ENCODE results near the gene CTXN1.
"Not testable (repeated sequence)": the region's sequence is repeated elsewhere in the genome, so short reads cannot be mapped to it uniquely, and the experiment has no call there.

The CTXN1 gene

DNA sequence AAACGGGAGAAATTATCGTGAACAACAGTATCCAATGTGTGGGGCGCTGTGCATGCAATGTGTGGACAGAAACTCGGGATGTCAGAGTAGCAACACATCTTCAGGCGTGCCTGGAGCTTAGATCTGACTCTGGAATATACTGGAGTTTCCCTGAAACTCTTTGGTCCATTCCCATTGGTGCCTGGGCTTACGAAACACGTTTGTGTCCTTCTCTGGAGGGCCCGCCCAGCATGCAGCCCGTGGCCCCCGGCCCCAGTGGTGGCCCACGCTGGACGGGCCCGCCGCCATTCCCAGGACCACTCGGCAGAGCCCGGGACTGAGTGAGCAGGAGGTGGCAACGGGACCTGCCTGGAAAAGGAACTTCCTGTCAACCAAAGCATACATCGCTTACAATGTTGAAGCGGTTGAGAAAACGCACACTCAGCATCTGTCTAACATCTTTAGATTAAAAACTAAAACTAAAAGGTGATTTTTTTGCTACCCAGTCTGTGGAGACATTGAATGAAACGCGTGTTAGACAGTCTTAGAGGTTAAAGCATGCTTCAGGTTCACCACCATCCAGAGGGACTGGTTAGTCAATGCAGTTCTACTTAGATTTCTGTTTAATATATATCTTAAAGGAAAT is 36.8 kb upstream of the CTXN1 start:
- no peak overlapping the region for H3K4me3 ChIP-seq (IDR thresholded peaks at IDR 0.05; ENCODE audit: insufficient read depth, low read depth, low read length)
- no peak overlapping the region for H3K9ac ChIP-seq
- H2AFZ ChIP-seq (ENCODE audit: low read depth): no peak overlapping the region
- no peaks in the 10 kb centered on the region for H3K27me3 ChIP-seq (ENCODE audit: insufficient read depth, low read depth)
- 0 out of 2 replicates have a peak, but pooled peaks cover 4% of the 10 kb centered on the region for H3K36me3 ChIP-seq (ENCODE audit: insufficient read depth)
- no peaks in the 10 kb centered on the region for H3K4me1 ChIP-seq (ENCODE audit: low read depth, poor library complexity, severe bottlenecking)
- TF ChIP-seq, protein P1, sequence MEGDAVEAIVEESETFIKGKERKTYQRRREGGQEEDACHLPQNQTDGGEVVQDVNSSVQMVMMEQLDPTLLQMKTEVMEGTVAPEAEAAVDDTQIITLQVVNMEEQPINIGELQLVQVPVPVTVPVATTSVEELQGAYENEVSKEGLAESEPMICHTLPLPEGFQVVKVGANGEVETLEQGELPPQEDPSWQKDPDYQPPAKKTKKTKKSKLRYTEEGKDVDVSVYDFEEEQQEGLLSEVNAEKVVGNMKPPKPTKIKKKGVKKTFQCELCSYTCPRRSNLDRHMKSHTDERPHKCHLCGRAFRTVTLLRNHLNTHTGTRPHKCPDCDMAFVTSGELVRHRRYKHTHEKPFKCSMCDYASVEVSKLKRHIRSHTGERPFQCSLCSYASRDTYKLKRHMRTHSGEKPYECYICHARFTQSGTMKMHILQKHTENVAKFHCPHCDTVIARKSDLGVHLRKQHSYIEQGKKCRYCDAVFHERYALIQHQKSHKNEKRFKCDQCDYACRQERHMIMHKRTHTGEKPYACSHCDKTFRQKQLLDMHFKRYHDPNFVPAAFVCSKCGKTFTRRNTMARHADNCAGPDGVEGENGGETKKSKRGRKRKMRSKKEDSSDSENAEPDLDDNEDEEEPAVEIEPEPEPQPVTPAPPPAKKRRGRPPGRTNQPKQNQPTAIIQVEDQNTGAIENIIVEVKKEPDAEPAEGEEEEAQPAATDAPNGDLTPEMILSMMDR (conservative IDR thresholded peaks at IDR 0.05; ENCODE audit: low read depth, low read length): no peak
- H3K4me2 ChIP-seq: no peak overlapping the region
- H3K27ac ChIP-seq: no peak overlapping the region
- H3K79me2 ChIP-seq (ENCODE audit: insufficient read depth, low read depth): no peaks in the 10 kb centered on the region
- no peaks in the 10 kb centered on the region for H4K20me1 ChIP-seq (ENCODE audit: insufficient read depth)

DNA sequence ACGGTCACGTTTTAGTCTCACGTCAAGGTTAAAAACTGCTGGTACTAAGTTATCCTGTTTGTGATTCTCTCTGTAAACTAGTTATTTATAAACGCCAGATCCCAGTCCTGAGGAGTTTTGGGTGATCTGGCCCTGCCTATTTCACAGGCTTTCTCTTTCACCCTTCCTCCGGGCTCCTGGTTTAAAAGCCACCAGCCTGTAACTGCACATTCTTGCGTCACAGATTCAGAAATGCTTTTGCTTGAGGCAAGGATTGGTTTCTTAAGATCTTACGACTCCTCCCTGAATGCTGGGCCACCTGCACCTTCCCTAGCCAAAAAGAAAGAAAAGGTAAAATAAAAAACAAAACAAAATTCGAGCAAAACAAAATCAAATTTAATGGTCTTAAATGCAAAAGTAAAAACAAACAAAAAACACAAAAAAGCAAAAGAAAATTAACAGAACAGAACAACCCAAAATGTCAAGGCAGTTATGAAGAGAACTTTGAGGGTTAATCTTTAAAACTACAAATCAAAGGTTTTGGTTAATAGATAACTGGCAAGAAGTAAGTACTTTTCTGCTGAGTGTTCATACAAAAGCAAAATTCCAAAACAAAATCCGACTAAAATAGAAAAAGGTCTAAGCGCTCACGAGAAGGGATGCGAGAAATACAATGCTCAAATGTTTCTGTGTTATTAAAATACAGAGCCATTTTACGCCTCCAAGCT is 36.1 kb upstream of the CTXN1 start:
- H2AFZ ChIP-seq (ENCODE audit: low read depth): no peak overlapping the region
- H3K9ac ChIP-seq: no peak overlapping the region
- H3K27ac ChIP-seq: no peak overlapping the region
- no peaks in the 10 kb centered on the region for H3K4me1 ChIP-seq (ENCODE audit: low read depth, poor library complexity, severe bottlenecking)
- H3K79me2 ChIP-seq (ENCODE audit: insufficient read depth, low read depth): no peaks in the 10 kb centered on the region
- H3K36me3 ChIP-seq (ENCODE audit: insufficient read depth): 0 out of 2 replicates have a peak, but pooled peaks cover 4% of the 10 kb centered on the region
- no peak overlapping the region for H3K4me3 ChIP-seq (IDR thresholded peaks at IDR 0.05; ENCODE audit: insufficient read depth, low read depth, low read length)
- H3K4me2 ChIP-seq: no peak overlapping the region
- H3K27me3 ChIP-seq (ENCODE audit: insufficient read depth, low read depth): no peaks in the 10 kb centered on the region
- no peaks in the 10 kb centered on the region for H4K20me1 ChIP-seq (ENCODE audit: insufficient read depth)
- TF ChIP-seq, protein P1 (conservative IDR thresholded peaks at IDR 0.05; ENCODE audit: low read depth, low read length): no peak

DNA sequence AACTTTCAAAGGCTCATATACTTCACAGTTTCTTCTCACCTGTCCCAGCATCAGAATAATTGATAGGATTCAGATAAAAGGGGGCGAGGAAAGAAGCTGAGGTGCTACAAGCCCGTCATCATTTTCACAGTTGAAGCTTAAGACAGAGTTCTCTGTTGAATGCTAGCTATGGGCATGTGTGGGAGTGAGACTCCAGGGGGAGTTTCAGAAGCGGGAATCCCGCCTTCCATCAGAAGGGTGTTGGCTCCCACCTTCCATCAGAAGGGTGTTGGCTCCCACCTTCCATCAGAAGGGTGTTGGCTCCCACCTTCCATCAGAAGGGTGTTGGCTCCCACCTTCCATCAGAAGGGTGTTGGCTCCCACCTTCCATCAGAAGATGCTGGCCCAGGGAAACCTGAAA is 35.1 kb upstream of the CTXN1 start:
- H3K4me3 ChIP-seq (IDR thresholded peaks at IDR 0.05; ENCODE audit: insufficient read depth, low read depth, low read length); H3K4me1 ChIP-seq (ENCODE audit: low read depth, poor library complexity, severe bottlenecking); H3K79me2 ChIP-seq (ENCODE audit: insufficient read depth, low read depth); H3K27ac ChIP-seq; H3K9ac ChIP-seq; H2AFZ ChIP-seq (ENCODE audit: low read depth); H4K20me1 ChIP-seq (ENCODE audit: insufficient read depth); H3K27me3 ChIP-seq (ENCODE audit: insufficient read depth, low read depth); H3K36me3 ChIP-seq (ENCODE audit: insufficient read depth); H3K4me2 ChIP-seq: not testable (repeated sequence)

DNA sequence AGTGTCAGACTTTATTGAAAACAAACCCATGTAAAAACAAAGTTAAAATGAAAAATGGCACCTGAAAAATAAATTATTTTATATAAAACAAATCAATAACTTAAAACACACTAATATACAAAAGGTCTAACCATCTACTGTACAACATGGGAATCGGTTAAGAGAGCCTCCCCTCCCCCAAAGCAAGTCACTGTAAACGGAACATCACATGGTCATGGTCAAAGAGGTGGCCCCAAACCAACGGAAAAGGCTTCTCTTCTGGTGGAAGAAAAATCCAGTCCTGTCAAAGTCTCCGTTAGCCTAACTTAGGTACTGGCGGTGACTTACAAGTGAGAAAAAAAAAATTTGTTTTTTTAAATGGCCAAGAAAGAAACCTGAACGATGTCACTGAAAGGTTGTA is 33.3 kb upstream of the CTXN1 start:
- H3K79me2 ChIP-seq (ENCODE audit: insufficient read depth, low read depth): no peaks in the 10 kb centered on the region
- H3K4me2 ChIP-seq: no peak overlapping the region
- no peak overlapping the region for H3K9ac ChIP-seq
- 0 out of 2 replicates have a peak, but pooled peaks cover 4% of the 10 kb centered on the region for H3K36me3 ChIP-seq (ENCODE audit: insufficient read depth)
- no peak overlapping the region for H3K27ac ChIP-seq
- no peaks in the 10 kb centered on the region for H3K4me1 ChIP-seq (ENCODE audit: low read depth, poor library complexity, severe bottlenecking)
- H4K20me1 ChIP-seq (ENCODE audit: insufficient read depth): no peaks in the 10 kb centered on the region
- TF ChIP-seq, protein P1 (conservative IDR thresholded peaks at IDR 0.05; ENCODE audit: low read depth, low read length): no peak
- no peak overlapping the region for H3K4me3 ChIP-seq (IDR thresholded peaks at IDR 0.05; ENCODE audit: insufficient read depth, low read depth, low read length)
- no peak overlapping the region for H2AFZ ChIP-seq (ENCODE audit: low read depth)
- H3K27me3 ChIP-seq (ENCODE audit: insufficient read depth, low read depth): no peaks in the 10 kb centered on the region

DNA sequence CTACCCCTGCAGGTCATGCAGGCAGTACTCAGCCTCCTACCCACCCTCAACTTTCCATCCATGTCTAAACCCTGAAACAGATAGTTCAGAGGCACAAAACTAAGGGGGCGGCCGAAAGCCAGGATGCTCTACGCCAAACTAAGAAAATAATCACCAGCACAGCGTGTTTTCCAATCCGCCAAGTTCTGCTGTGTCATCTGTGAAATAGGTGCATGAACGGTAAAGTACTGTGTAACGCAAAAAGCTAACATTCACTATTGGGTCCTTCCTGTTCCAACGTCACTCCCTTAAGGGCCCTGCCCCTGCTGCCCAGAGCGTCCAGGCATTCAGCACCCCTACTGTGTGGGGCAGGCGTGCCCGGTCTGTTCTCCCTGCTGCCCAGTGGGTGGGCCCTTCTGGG is 29.8 kb upstream of the CTXN1 start:
- Histone ChIP-seq H3K79me2 (ENCODE audit: insufficient read depth, low read depth) (no peaks in the 10 kb centered on the region), H3K27me3 (ENCODE audit: insufficient read depth, low read depth) (no peaks in the 10 kb centered on the region), H4K20me1 (ENCODE audit: insufficient read depth) (no peaks in the 10 kb centered on the region), H3K4me3 (IDR thresholded peaks at IDR 0.05; ENCODE audit: insufficient read depth, low read depth, low read length) (no peak overlapping the region), H2AFZ (ENCODE audit: low read depth) (no peak overlapping the region), H3K36me3 (ENCODE audit: insufficient read depth) (no peaks in the 10 kb centered on the region), H3K9ac (no peak overlapping the region), H3K27ac (no peak overlapping the region), H3K4me1 (ENCODE audit: low read depth, poor library complexity, severe bottlenecking) (no peaks in the 10 kb centered on the region), H3K4me2 (no peak overlapping the region)
- TF ChIP-seq, protein P1 (conservative IDR thresholded peaks at IDR 0.05; ENCODE audit: low read depth, low read length): no peak
